GM06990 (cell line): ENCODE results near the gene SYK.
A peak's percentile ranks its signal among the peaks of the same experiment; 100 is the strongest.

Source experiments
- DNase-seq: peaks from one replicate; pipeline ENCODE4 v3.0.0-alpha.2; 2011; ENCODE audit not compliant: insufficient read length; ENCODE audit errors: extremely low read depth
- H3K27me3 ChIP-seq: replicated peaks from 2 replicates; pipeline ENCODE4 v1.6.0; 2011; ENCODE audit warnings: low read length; ENCODE audit not compliant: control insufficient read depth, insufficient read depth
- H3K36me3 ChIP-seq: 2 replicates; pipeline ENCODE4 v1.5.1; 2011; ENCODE audit warnings: low read length; ENCODE audit not compliant: control insufficient read depth, insufficient read depth
- H3K4me3 ChIP-seq: replicated peaks from 2 replicates; pipeline ENCODE4 v1.5.1; 2011; ENCODE audit warnings: low read depth, mild to moderate bottlenecking, control low read depth, low read length
- CTCF ChIP-seq: IDR thresholded peaks from 2 replicates; pipeline ENCODE4 v1.5.1; 2011; ENCODE audit warnings: low read length, control low read depth, mild to moderate bottlenecking, inconsistent platforms; ENCODE audit not compliant: insufficient read depth, poor library complexity, severe bottlenecking

Gene SYK

GRCh38 chr9:90915693-90916092 is 114.1 kb downstream of the SYK start:
- peak; percentile 56 for TF ChIP-seq CTCF
- Histone ChIP-seq H3K36me3 (no peaks in the 10 kb centered on the region), H3K4me3 (no peak overlapping the region), H3K27me3 (no peaks in the 10 kb centered on the region; the same call in 1 of the 2 replicates)
- DNase-seq: no peak

GRCh38 chr9:90916147-90916734 is 114.6 kb downstream of the SYK start:
- DNase-seq: no peak
- H3K4me3 ChIP-seq: no peak overlapping the region
- no peak for TF ChIP-seq CTCF
- H3K27me3 ChIP-seq: no peaks in the 10 kb centered on the region; the same call in 1 of the 2 replicates
- H3K36me3 ChIP-seq: no peaks in the 10 kb centered on the region

- no peak for TF ChIP-seq CTCF
- DNase-seq: no peak
- no peak overlapping the region for H3K4me3 ChIP-seq
- H3K27me3 ChIP-seq: no peaks in the 10 kb centered on the region
- no peaks in the 10 kb centered on the region for H3K36me3 ChIP-seq
These were observed 118.3 kb downstream of the SYK start for GRCh38 chr9:90919883-90920282.

- TF ChIP-seq CTCF: no peak
- Histone ChIP-seq H3K4me3 (no peak overlapping the region), H3K27me3 (no peaks in the 10 kb centered on the region), H3K36me3 (no peaks in the 10 kb centered on the region)
- DNase-seq: no peak
These were observed 119.5 kb downstream of the SYK start for GRCh38 chr9:90921104-90921503.

- no peaks in the 10 kb centered on the region for H3K36me3 ChIP-seq
These were observed 120.3 kb downstream of the SYK start for GRCh38 chr9:90921969-90922368.

More at GRCh38 chr9:90921969-90922368, 120.3 kb downstream of the SYK start:
- no peak for DNase-seq
- no peak overlapping the region for H3K4me3 ChIP-seq
- H3K27me3 ChIP-seq: no peaks in the 10 kb centered on the region
- TF ChIP-seq CTCF: no peak
